LoVo (cell line): ENCODE results near the gene RBM4B.
"Not testable (repeated sequence)": the region's sequence is repeated elsewhere in the genome, so short reads cannot be mapped to it uniquely, and the experiment has no call there.

Experiments used
- DNase-seq: peaks from one replicate; pipeline ENCODE4 v3.0.0-alpha.2; 2016; ENCODE audit warnings: low spot score

RBM4B gene

DNA sequence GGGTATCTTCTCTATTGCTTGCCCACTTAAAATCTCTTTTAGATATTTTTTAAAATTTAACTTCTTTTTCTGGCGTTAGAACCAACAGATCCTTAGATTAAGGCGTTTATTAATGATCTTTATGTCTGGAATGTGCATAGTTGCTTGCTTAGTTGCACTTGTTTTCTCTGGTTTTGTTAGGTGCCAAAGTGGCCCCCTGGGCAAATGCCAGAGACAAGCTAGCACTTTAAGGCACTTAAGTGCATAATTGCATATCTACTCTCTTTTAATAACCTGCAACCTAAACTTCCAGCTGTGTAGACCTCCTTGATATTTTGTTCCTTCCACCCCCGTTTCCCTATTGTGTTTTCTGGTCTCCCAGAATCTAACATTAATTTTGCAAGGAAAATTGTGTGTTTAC, 35.9 kb downstream of the RBM4B start:
- no peak for DNase-seq

- DNase-seq: not testable (repeated sequence)
Measured at GRCh38 chr11:66639814-66640340, 37.8 kb downstream of the RBM4B start.

DNA sequence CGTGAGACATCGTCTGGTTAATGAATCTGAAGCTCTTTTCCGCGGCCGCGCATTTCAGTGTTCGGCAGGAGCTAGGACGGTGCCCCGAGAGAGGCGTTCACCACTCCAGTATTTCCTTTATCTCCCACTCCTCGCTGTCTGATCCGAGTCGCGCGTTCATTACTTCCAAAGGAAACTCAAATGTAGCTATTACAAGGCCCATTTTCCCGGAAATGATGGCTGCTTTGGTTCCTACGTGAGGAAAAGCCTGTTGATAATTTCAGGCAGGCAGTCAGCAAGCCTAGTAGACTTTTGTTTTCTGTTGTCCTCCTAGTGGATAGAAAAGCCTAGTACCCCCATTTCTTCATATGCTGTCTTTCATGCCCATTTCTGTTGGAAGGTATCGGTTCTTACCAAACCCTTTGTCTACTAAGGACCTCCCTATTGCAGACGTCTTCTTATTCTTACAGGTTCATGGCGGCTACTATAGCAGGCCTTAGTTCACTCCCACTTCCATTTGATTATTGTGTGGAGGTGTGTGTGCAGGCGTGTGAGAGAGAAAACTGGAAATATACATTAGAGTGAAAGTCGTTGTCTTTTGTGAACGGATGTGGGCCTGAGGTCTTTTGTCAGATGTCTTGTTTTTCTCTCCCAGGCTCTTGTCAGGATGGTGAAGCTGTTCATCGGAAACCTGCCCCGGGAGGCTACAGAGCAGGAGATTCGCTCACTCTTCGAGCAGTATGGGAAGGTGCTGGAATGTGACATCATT, 38.4 kb downstream of the RBM4B start:
- peak; percentile 2 for DNase-seq

GRCh38 chr11:66638177-66639065, 39.3 kb downstream of the RBM4B start, which contains the start of gene RBM4:
Gene RBM4, plus strand, starts transcription at chr11:66638703. Its CDS starts 1,009 bp downstream, at chr11:66639712.
- DNase-seq: peak; percentile 100

DNA sequence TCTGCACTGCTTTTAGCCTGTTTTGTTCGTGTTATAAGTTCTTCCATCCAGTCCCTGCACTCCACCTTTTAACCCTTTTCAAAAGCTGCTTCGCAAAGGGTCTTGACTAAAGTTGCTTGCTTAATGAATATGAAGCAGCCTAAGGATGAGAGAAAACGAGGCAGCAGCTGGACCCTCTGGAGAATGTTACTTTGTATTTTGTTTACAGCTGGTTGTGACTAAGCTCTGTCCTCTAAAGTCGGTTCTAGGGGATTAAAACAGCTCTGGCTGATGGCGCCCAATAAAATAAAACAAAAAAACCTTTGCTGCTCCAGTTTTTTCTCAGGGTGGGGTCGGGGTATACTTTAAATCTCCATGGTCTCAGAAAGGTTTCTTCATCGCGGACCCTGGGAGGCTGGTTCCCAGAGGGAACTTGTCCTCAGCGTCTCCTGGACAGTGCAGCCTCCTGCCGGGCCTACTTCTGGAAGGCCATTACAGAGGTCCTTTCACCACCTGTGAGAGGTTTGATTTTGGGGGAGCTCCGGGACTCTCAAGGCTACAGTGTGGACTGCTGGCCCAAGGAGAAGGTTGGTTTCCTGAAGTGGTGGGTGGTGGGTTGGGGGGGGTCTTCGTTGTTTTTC, 40.0 kb downstream of the RBM4B start:
- peak; percentile 21 for DNase-seq

DNA sequence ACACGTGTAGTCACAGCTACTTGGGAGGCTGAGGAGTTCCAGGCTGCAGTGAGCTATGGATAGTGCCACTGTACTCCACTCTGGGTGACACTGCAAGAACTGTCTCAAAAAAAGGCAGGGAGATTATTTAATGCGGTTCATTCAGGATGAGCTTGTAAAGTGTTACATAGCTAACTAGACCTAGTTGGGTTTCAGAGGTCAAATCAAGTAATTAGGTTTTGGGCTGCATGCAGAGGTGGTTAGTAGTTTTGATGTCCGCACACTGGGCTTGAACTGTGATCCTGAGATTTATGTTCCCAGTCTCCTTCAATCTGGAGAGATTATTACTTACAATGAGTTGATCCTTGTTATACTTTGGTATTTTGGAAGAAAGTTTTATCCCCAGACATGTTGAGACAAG, 41.3 kb downstream of the RBM4B start:
- DNase-seq: no peak

DNA sequence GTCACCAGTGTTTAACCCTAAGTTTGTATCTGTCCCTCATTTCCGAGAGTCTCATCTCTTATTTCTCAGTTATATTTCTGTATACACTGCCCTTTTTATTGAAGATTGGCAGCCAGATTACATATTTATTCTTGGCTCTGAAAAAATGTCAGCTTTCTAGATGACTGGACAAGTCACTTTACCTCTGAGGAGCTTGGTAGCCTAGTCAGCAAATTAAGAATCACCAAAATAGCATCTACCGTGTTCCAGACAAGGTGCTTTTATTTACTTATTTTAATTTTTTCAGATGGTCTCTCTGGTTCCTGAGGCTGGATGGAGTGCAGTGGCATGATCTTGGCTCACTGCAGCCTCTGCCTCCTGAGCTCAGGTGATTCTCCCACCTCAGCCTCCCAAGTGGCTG, 44.7 kb downstream of the RBM4B start:
- DNase-seq: no peak

- DNase-seq: no peak
Measured at GRCh38 chr11:66631883-66632282, 45.8 kb downstream of the RBM4B start.

GRCh38 chr11:66629356-66629755, 48.3 kb downstream of the RBM4B start:
- DNase-seq: no peak

DNA sequence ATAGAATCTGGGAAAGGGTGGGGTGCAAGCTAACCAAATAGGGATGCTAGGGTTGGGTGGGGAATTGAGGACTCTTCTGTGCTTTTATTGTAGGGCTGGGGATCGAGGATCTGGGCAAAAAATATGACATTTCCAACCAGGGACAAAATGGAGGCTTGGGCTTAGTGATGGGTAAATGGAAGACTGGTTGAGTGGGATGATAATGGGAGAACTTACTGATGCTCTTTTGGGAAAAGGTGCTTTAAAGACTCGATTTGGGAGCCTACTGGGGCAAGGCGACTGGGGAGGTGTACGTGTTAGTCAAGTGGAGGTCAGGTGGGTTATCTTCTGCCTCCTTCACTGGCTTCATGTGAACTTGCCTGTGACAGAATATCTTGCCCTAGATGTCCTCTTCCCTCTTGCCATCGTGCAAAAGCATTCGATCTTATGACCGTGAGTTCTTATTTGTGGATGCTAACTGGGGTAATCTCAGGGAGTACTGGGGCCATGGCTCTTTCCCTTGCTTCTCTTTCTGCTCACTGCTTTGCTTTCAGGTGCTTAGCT, 49.6 kb downstream of the RBM4B start:
- no peak for DNase-seq

- DNase-seq: no peak
Measured at GRCh38 chr11:66626926-66627325, 50.8 kb downstream of the RBM4B start.

- no peak for DNase-seq
Measured at GRCh38 chr11:66626382-66626781, 51.3 kb downstream of the RBM4B start.

- no peak for DNase-seq
Measured at GRCh38 chr11:66625752-66626149, 51.9 kb downstream of the RBM4B start.

DNA sequence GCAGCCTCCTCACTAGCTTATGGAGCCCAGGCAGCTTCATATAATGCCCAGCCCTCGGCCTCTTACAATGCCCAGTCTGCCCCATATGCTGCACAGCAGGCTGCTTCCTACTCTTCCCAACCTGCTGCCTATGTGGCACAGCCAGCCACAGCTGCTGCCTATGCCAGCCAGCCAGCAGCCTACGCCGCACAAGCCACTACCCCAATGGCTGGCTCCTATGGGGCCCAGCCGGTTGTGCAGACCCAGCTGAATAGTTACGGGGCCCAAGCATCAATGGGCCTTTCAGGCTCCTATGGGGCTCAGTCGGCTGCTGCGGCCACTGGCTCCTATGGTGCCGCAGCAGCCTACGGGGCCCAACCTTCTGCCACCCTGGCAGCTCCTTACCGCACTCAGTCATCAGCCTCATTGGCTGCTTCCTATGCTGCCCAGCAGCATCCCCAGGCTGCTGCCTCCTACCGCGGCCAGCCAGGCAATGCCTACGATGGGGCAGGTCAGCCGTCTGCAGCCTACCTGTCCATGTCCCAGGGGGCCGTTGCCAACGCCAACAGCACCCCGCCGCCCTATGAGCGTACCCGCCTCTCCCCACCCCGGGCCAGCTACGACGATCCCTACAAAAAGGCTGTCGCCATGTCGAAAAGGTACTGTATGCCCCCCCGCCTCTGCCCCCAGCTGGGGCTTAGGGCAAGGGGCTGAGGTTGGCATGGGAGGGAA, 52.5 kb downstream of the RBM4B start:
- no peak for DNase-seq

DNA sequence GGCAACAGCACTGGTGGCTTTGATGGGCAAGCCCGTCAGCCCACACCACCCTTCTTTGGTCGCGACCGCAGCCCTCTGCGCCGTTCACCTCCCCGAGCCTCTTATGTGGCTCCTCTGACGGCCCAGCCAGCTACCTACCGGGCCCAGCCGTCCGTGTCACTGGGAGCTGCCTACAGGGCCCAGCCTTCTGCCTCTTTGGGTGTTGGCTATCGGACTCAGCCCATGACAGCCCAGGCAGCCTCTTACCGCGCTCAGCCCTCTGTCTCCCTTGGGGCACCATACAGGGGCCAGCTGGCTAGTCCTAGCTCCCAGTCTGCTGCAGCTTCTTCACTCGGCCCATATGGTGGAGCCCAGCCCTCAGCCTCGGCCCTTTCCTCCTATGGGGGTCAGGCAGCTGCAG, 53.2 kb downstream of the RBM4B start:
- DNase-seq: no peak

GRCh38 chr11:66619080-66619554, 58.6 kb downstream of the RBM4B start:
- DNase-seq: no peak

GRCh38 chr11:66617155-66617834, 60.4 kb downstream of the RBM4B start:
- DNase-seq: no peak

DNA sequence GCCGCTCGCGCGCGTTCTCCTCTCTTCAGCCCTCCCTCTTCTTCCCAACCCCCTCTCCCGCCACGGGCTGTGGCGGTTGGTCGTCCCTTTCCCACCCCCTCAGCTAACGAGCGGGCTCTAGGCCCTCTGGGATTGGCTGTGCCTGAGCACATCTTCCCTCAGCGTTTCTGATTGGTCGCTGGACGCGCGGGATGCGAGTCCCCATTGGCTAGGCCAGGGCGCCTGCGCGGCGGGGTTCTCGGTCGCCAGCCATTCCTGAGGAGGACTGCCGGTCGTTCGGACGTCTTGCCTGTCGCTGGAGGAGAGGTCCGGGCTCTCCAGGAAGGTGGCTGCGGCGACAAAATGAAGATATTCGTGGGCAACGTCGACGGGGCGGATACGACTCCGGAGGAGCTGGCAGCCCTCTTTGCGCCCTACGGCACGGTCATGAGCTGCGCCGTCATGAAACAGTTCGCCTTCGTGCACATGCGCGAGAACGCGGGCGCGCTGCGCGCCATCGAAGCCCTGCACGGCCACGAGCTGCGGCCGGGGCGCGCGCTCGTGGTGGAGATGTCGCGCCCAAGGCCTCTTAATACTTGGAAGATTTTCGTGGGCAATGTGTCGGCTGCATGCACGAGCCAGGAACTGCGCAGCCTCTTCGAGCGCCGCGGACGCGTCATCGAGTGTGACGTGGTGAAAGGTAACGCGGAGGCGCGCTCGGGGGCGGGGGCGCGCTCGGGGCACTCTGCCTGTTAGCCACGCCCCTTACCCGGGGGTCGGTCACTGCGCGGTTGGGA, 61.1 kb downstream of the RBM4B start, which contains the start of gene RBM14:
Gene RBM14, plus strand, starts transcription at position 252 of the 776 bp plus-strand sequence. Its CDS starts 91 bp downstream, at position 343.
- DNase-seq: peak; percentile 98
